Aorta (tissue), 4 donors: Measurements from ENCODE around the gene ZNF630. TPM values are rescaled to one million over a fixed set of nuclear protein-coding genes. Genes with fewer than 3 reads are reported as not detected.

ENCODE experiments used
- polyA plus RNA-seq, 2 donors: library from polyadenylated mRNA; stranded (reverse); fragments of 200-250 nt; gene quantifications; one replicate each; pipeline ENCODE4 v1.2.3, GENCODE V29; 2013
- total RNA-seq, 2 donors: library from RNA; stranded (reverse); fragmentation: NEBNext Ultra II Directional; extraction: Animal tissue kit (Norgen Biotek cat#: 25700); gene quantifications; one replicate each; pipeline ENCODE4 v1.2.1, GENCODE V29; 2021
- donor health status: healthy with polysubstance abuse.
- donor health status: Bipolar disorder and iron deficiency.
- donor health status: DM: no; HTN: no; CAD: no.
- donor health status: DM: yes; HTN: yes; CAD: no.

The ZNF630 gene
- total and polyA plus RNA-seq, 4 donors, result 4.4 to 7.7 (median 4.9) TPM

Other genes starting within 250 kb of the ZNF630 start
- gene ZNF81, start 234.7 kb downstream of the ZNF630 start, total RNA-seq, result 10 to 100 TPM; 10.1 to 13.3 TPM
- gene ZNF81, start 234.7 kb downstream of the ZNF630 start, polyA plus RNA-seq, result 1 to 10 TPM; 1.1 to 1.4 TPM
- gene ZNF182, start 67.7 kb downstream of the ZNF630 start, total RNA-seq, result 1 to 10 TPM; 6.2 to 7.4 TPM
- 1 to 10 TPM; 2.1 to 3.8 TPM for gene ZNF182, start 67.7 kb downstream of the ZNF630 start, polyA plus RNA-seq
- gene SPACA5, start 64.7 kb downstream of the ZNF630 start, total RNA-seq, result not detected
- gene SPACA5, start 64.7 kb downstream of the ZNF630 start, polyA plus RNA-seq, result not detected
- gene SPACA5B, start 59.0 kb upstream of the ZNF630 start, total RNA-seq, result not detected
- not detected for gene SPACA5B, start 59.0 kb upstream of the ZNF630 start, polyA plus RNA-seq
- not detected for gene SSX5, start 125.2 kb upstream of the ZNF630 start, total RNA-seq
- gene SSX5, start 125.2 kb upstream of the ZNF630 start, polyA plus RNA-seq, result not detected
- gene SSX1, start 183.8 kb upstream of the ZNF630 start, total RNA-seq, result not detected
- not detected for gene SSX1, start 183.8 kb upstream of the ZNF630 start, polyA plus RNA-seq